ENCODE results near the gene VAT1L. TPM values are rescaled to one million over a fixed set of nuclear protein-coding genes. Genes with fewer than 3 reads are reported as not detected.
A peak's percentile ranks its signal among the peaks of the same experiment; 100 is the strongest.

The VAT1L gene
- total RNA-seq, 1 donor from 2014 or later: 4.8 TPM

- no peaks in the 10 kb centered on the region for H3K36me3 Mint-ChIP-seq (ENCODE audit: low read depth)
- peaks cover 5% of the 10 kb centered on the region for H3K9me3 Mint-ChIP-seq
- H3K4me3 Mint-ChIP-seq: no peak overlapping the region
- no peaks in the 10 kb centered on the region for H3K27me3 Mint-ChIP-seq (ENCODE audit: low read depth)
- peaks cover 41% of the 10 kb centered on the region for H3K4me1 Mint-ChIP-seq
- peak overlapping the region; percentile 97 for H3K27ac Mint-ChIP-seq (ENCODE audit: unreplicated experiment)
- no peak for TF ChIP-seq CTCF (conservative IDR thresholded peaks at IDR 0.05)
- DNase-seq (ENCODE audit: low read depth, low spot score): peak; percentile 4
Observed at GRCh38 chr16:77833921-77834634, 45.7 kb downstream of the VAT1L start.

GRCh38 chr16:77834635-77835540 lies 46.5 kb downstream of the VAT1L start:
- H3K9me3 Mint-ChIP-seq: peaks cover 5% of the 10 kb centered on the region
- no peaks in the 10 kb centered on the region for H3K36me3 Mint-ChIP-seq (ENCODE audit: low read depth)
- no peak for DNase-seq (ENCODE audit: low read depth, low spot score)
- H3K4me1 Mint-ChIP-seq: peaks cover 41% of the 10 kb centered on the region
- H3K27ac Mint-ChIP-seq (ENCODE audit: unreplicated experiment): peak overlapping the region; percentile 97
- no peak for TF ChIP-seq CTCF (conservative IDR thresholded peaks at IDR 0.05)
- no peaks in the 10 kb centered on the region for H3K27me3 Mint-ChIP-seq (ENCODE audit: low read depth)
- no peak overlapping the region for H3K4me3 Mint-ChIP-seq

- Mint-ChIP-seq H3K27me3 (ENCODE audit: low read depth) (no peaks in the 10 kb centered on the region), H3K4me3 (no peak overlapping the region), H3K27ac (ENCODE audit: unreplicated experiment) (no peak overlapping the region), H3K36me3 (ENCODE audit: low read depth) (no peaks in the 10 kb centered on the region), H3K9me3 (peaks cover 5% of the 10 kb centered on the region), H3K4me1 (peaks cover 46% of the 10 kb centered on the region)
- DNase-seq (ENCODE audit: low read depth, low spot score): no peak
- no peak for TF ChIP-seq CTCF (conservative IDR thresholded peaks at IDR 0.05)
Observed at GRCh38 chr16:77836801-77837200, 48.4 kb downstream of the VAT1L start.

GRCh38 chr16:77838597-77839255 lies 50.4 kb downstream of the VAT1L start:
- Mint-ChIP-seq H3K27ac (ENCODE audit: unreplicated experiment) (peak overlapping the region; percentile 88), H3K9me3 (peaks cover 2% of the 10 kb centered on the region), H3K27me3 (ENCODE audit: low read depth) (no peaks in the 10 kb centered on the region), H3K4me1 (peaks cover 46% of the 10 kb centered on the region), H3K4me3 (no peak overlapping the region), H3K36me3 (ENCODE audit: low read depth) (no peaks in the 10 kb centered on the region)
- TF ChIP-seq CTCF (conservative IDR thresholded peaks at IDR 0.05): no peak
- DNase-seq (ENCODE audit: low read depth, low spot score): no peak

- peaks cover 32% of the 10 kb centered on the region for H3K4me1 Mint-ChIP-seq
- H3K27me3 Mint-ChIP-seq (ENCODE audit: low read depth): no peaks in the 10 kb centered on the region
- TF ChIP-seq CTCF (conservative IDR thresholded peaks at IDR 0.05): no peak
- no peak overlapping the region for H3K27ac Mint-ChIP-seq (ENCODE audit: unreplicated experiment)
- no peak for DNase-seq (ENCODE audit: low read depth, low spot score)
- no peaks in the 10 kb centered on the region for H3K36me3 Mint-ChIP-seq (ENCODE audit: low read depth)
- H3K4me3 Mint-ChIP-seq: no peak overlapping the region
- no peaks in the 10 kb centered on the region for H3K9me3 Mint-ChIP-seq
Observed at GRCh38 chr16:77840093-77840492, 51.7 kb downstream of the VAT1L start.

All from neural crest cell (in vitro differentiated cells).